Endothelial cell of umbilical vein (primary cell): ENCODE data around the gene RASSF6. TPM values are rescaled to one million over a fixed set of nuclear protein-coding genes. Genes with fewer than 3 reads are reported as not detected.

ENCODE experiments used
- BruUV-seq: library from RNA; stranded (reverse); fragments of 400-500 nt; replicated peaks from 2 replicates; lab custom pipeline; 2021; lab: Mats Ljungman, UMichigan
- CTCF ChIA-PET: fragments of 300-600, 350-600 bp; sonication (Branson Sonifier 250); formaldehyde crosslinking; loops from one replicate; lab custom pipeline; 2021; ENCODE audit warnings: antibody characterized with exemption, inconsistent platforms; lab: Charles Lee
- POLR2A ChIA-PET: fragments of 300-600, 350-600 bp; sonication (Branson Sonifier 250); formaldehyde crosslinking; loops from one replicate; lab custom pipeline; 2021; ENCODE audit warnings: antibody characterized with exemption, inconsistent platforms; lab: Charles Lee
- DNase-seq: peaks from one replicate; pipeline ENCODE4 v3.0.0-alpha.2; 2011; ENCODE audit warnings: low read depth, low spot score
- FAIRE-seq: peaks from 2 replicates; lab custom pipeline; 2011; peaks lifted over from hg19 to GRCh38; lab: Jason Lieb, UNC
- H2AFZ ChIP-seq: 2 replicates; pipeline ENCODE4 v1.6.0; 2012; ENCODE audit warnings: low read depth, low read length, control low read depth, inconsistent platforms
- H3K27ac ChIP-seq: 2 replicates; pipeline ENCODE4 v1.5.1; 2011; ENCODE audit warnings: low read depth, mild to moderate bottlenecking, control low read depth, low read length, moderate library complexity; ENCODE audit not compliant: insufficient read depth
- H3K27me3 ChIP-seq, 2 experiments: 2 replicates each; pipeline versions ENCODE4 v1.6.0 to v1.6.1; 2011; ENCODE audit warnings: low read length in 2 of 2, mixed read lengths in 1 of 2; ENCODE audit not compliant: control insufficient read depth in 2 of 2, insufficient read depth in 2 of 2
- H3K36me3 ChIP-seq, 2 experiments: 2 replicates in 1 of 2; 3 replicates in 1 of 2; pipeline ENCODE4 v1.5.1; 2011; ENCODE audit warnings: low read length in 2 of 2, mild to moderate bottlenecking in 1 of 2, moderate library complexity in 1 of 2; ENCODE audit not compliant: control insufficient read depth in 2 of 2, insufficient read depth in 2 of 2; ENCODE audit errors: extremely low read depth in 1 of 2
- H3K4me1 ChIP-seq: 3 replicates; pipeline ENCODE4 v1.5.1; 2011; ENCODE audit warnings: mild to moderate bottlenecking, low read length; ENCODE audit not compliant: control insufficient read depth, insufficient read depth; ENCODE audit errors: extremely low read depth
- H3K4me2 ChIP-seq: 2 replicates; pipeline ENCODE4 v1.6.1; 2011; ENCODE audit warnings: low read length, control low read depth, mixed read lengths; ENCODE audit not compliant: insufficient read depth
- H3K4me3 ChIP-seq, 3 experiments: fragments of 200-600 bp in 1 of 3; sonication (generic), shearing (Covaris generic) in 1 of 3; replicated peaks in 1 of 3; 2 replicates each; pipeline ENCODE4 v1.5.1; 2011 to 2016; ENCODE audit warnings: control low read depth in 3 of 3, low read length in 3 of 3, mild to moderate bottlenecking in 2 of 3, inconsistent platforms in 1 of 3, low read depth in 1 of 3, moderate library complexity in 1 of 3; ENCODE audit not compliant: insufficient read depth in 1 of 3
- H3K79me2 ChIP-seq: 2 replicates; pipeline ENCODE4 v1.6.0; 2012; ENCODE audit warnings: low read length, inconsistent platforms; ENCODE audit not compliant: control insufficient read depth, insufficient read depth
- H3K9ac ChIP-seq: replicated peaks from 2 replicates; pipeline ENCODE3; 2011; ENCODE audit warnings: low read length, control low read depth; ENCODE audit not compliant: insufficient read depth; ENCODE audit errors: extremely low read depth
- H3K9me1 ChIP-seq: replicated peaks from 3 replicates; pipeline ENCODE4 v1.6.0; 2011; ENCODE audit warnings: mild to moderate bottlenecking, low read length; ENCODE audit not compliant: control insufficient read depth, insufficient read depth; ENCODE audit errors: extremely low read depth
- H3K9me3 ChIP-seq: replicated peaks from 2 replicates; pipeline ENCODE4 v1.5.1; 2012; ENCODE audit warnings: low read length, inconsistent platforms; ENCODE audit not compliant: control insufficient read depth, insufficient read depth
- H4K20me1 ChIP-seq: replicated peaks from 2 replicates; pipeline ENCODE3; 2011; ENCODE audit warnings: mild to moderate bottlenecking, low read length; ENCODE audit not compliant: control insufficient read depth, insufficient read depth; ENCODE audit errors: extremely low read depth
- EZH2 ChIP-seq: IDR thresholded peaks from 2 replicates; pipeline ENCODE4 v1.6.1; 2012; ENCODE audit warnings: borderline replicate concordance, low read depth, mild to moderate bottlenecking, moderate library complexity, low read length, inconsistent platforms; ENCODE audit not compliant: severe bottlenecking
- FOS ChIP-seq: IDR thresholded peaks from 2 replicates; pipeline ENCODE4 v1.6.1; 2011; ENCODE audit warnings: mild to moderate bottlenecking, low read length, moderate library complexity, borderline replicate concordance; ENCODE audit not compliant: insufficient read depth
- GATA2 ChIP-seq: IDR thresholded peaks from 2 replicates; pipeline ENCODE4 v1.7.0; 2011; ENCODE audit warnings: low read depth, mild to moderate bottlenecking, moderate library complexity, mixed read lengths, low read length; ENCODE audit not compliant: insufficient read length, insufficient read depth
- JUN ChIP-seq: IDR thresholded peaks from 2 replicates; pipeline ENCODE4 v1.6.1; 2011; ENCODE audit warnings: borderline replicate concordance, low read depth; ENCODE audit not compliant: insufficient read length, insufficient read depth
- MYC ChIP-seq: IDR thresholded peaks from one replicate; pipeline ENCODE4 v1.6.1; 2011; ENCODE audit warnings: mild to moderate bottlenecking, low read depth, low read length
- POLR2A ChIP-seq: IDR thresholded peaks from 2 replicates; pipeline ENCODE4 v1.6.1; 2012; ENCODE audit warnings: low read depth, mild to moderate bottlenecking, control low read depth, low read length
- POLR2AphosphoS5 ChIP-seq: IDR thresholded peaks from 2 replicates; pipeline ENCODE4 v1.6.1; 2012; ENCODE audit warnings: low read depth, mild to moderate bottlenecking, control low read depth, low read length, moderate library complexity; ENCODE audit not compliant: insufficient read depth
- dilution Hi-C: fragments of 300-500 bp; cut with MboI; formaldehyde crosslinking; loops from one replicate; pipeline ENCODE4 v1.15.0; 2019; ENCODE audit warnings: low sequenced_read_pairs; ENCODE audit not compliant: extremely low pct_ligation_motif_present
- intact Hi-C: fragments of 100-400 bp; cut with micrococcal nuclease; formaldehyde crosslinking; loops from one replicate; pipeline ENCODE4 v1.10.0; 2022
- polyA plus RNA-seq, 4 experiments: library from polyadenylated mRNA; depleted of rRNA in 3 of 4; stranded (reverse) in 3 of 4; unstranded in 1 of 4; fragments of >200 nt; gene quantifications; 2 replicates each; pipeline versions ENCODE4 v1.2.1 to v1.2.3, GENCODE V29; 2011 to 2012; ENCODE audit warnings: missing spikeins in 1 of 4
- total RNA-seq: library from RNA; stranded (reverse); gene quantifications from 2 replicates; pipeline ENCODE4 v1.2.3, GENCODE V29; 2021
- TF ChIP-seq, protein P1 (sequence below): IDR thresholded peaks from 2 replicates; pipeline ENCODE4 v1.6.1; 2011; ENCODE audit not compliant: insufficient read depth, insufficient read length
- TF ChIP-seq, protein P2 (sequence below), 2 donors: IDR thresholded peaks; 1 replicate in 1 of 2; 2 replicates in 1 of 2; pipeline ENCODE4 v1.5.1; 2011; ENCODE audit warnings: low read length in 2 of 2, mild to moderate bottlenecking in 2 of 2, moderate library complexity in 2 of 2, control low read depth in 1 of 2, inconsistent platforms in 1 of 2, low read depth in 1 of 2; ENCODE audit not compliant: insufficient read depth in 1 of 2; ENCODE audit errors: extremely low read depth in 1 of 2

The RASSF6 gene
- total and polyA plus RNA-seq, 2 donors (not counting 3 experiments of a cell fraction or from before 2014, with no cell fraction given), result not detected

GRCh38 chr4:73589261-73589847 lies 30.9 kb downstream of the RASSF6 start:
- intact Hi-C loops, result no loop called here
- H3K9ac ChIP-seq, result no peak overlapping the region

More at GRCh38 chr4:73589261-73589847, 30.9 kb downstream of the RASSF6 start:
- Histone ChIP-seq H3K27ac (no peak overlapping the region), H4K20me1 (no peaks in the 10 kb centered on the region), H3K9me1 (peaks cover 3% of the 10 kb centered on the region), H3K4me3 (no peak overlapping the region), H3K9me3 (no peaks in the 10 kb centered on the region), H3K4me2 (no peak overlapping the region), H3K27me3 (no peaks in the 10 kb centered on the region), H3K79me2 (no peaks in the 10 kb centered on the region), H3K4me1 (no peaks in the 10 kb centered on the region), H2AFZ (no peak overlapping the region), H3K36me3 (no peaks in the 10 kb centered on the region)
- TF ChIP-seq, protein P1, sequence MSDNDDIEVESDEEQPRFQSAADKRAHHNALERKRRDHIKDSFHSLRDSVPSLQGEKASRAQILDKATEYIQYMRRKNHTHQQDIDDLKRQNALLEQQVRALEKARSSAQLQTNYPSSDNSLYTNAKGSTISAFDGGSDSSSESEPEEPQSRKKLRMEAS, result no peak
- TF ChIP-seq FOS (no peak), POLR2AphosphoS5 (no peak), JUN (no peak), GATA2 (no peak), MYC (no peak), EZH2 (no peak), POLR2A (no peak)
- TF ChIP-seq, protein P2, sequence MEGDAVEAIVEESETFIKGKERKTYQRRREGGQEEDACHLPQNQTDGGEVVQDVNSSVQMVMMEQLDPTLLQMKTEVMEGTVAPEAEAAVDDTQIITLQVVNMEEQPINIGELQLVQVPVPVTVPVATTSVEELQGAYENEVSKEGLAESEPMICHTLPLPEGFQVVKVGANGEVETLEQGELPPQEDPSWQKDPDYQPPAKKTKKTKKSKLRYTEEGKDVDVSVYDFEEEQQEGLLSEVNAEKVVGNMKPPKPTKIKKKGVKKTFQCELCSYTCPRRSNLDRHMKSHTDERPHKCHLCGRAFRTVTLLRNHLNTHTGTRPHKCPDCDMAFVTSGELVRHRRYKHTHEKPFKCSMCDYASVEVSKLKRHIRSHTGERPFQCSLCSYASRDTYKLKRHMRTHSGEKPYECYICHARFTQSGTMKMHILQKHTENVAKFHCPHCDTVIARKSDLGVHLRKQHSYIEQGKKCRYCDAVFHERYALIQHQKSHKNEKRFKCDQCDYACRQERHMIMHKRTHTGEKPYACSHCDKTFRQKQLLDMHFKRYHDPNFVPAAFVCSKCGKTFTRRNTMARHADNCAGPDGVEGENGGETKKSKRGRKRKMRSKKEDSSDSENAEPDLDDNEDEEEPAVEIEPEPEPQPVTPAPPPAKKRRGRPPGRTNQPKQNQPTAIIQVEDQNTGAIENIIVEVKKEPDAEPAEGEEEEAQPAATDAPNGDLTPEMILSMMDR (IDR thresholded peaks at IDR 0.05; ENCODE audit: extremely low read depth in 1 of 2, insufficient read depth in 1 of 2, low read depth in 1 of 2, low read length in 2 of 2), result no peak
- no TSS peak for BruUV-seq
- DNase-seq, result no peak
- no peak for FAIRE-seq
- POLR2A ChIA-PET, result interaction anchor here (0.6 kb wide), 1 partner anchor 409 kb away, joined by 5 read pairs; the partner anchor contains the start of gene CXCL5
- dilution Hi-C loops, result no loop called here
- CTCF ChIA-PET, result interaction anchor here (1.7 to 2.3 kb wide), 2 partner anchors 16 to 65 kb away, joined by 4 to 10 read pairs; no protein-coding TSS in a partner anchor
